GM23338 (cell line): ENCODE results near the gene INPP4A. TPM values are rescaled to one million over a fixed set of nuclear protein-coding genes. Genes with fewer than 3 reads are reported as not detected.

ENCODE experiments used
- ATAC-seq: fragments of 200-7000 bp; cut with Tn5 transposase; 3 replicates; pipeline ENCODE4 v1.9.1; 2020
- DNase-seq: peaks from one replicate; pipeline ENCODE4 v3.0.0-alpha.2; 2015; ENCODE audit warnings: low spot score
- H2AFZ ChIP-seq: fragments of 200-600 bp; sonication (generic); 2 replicates; pipeline ENCODE4 v1.8.0; 2016; ENCODE audit warnings: antibody characterized with exemption, mild to moderate bottlenecking, moderate library complexity
- H3F3A ChIP-seq: fragments of 200-600 bp; sonication (generic); replicated peaks from 2 replicates; pipeline ENCODE4 v1.8.0; 2017; ENCODE audit warnings: antibody characterized with exemption, mixed run types, low read depth
- H3K27ac ChIP-seq: fragments of 200-600 bp; sonication (generic); 2 replicates; pipeline ENCODE4 v1.6.1; 2016; ENCODE audit warnings: low read depth
- H3K27me3 ChIP-seq: fragments of 200-600 bp; sonication (generic); 2 replicates; pipeline ENCODE4 v1.8.0; 2016; ENCODE audit warnings: mild to moderate bottlenecking, mixed run types, moderate library complexity; ENCODE audit not compliant: insufficient read depth
- H3K36me3 ChIP-seq: fragments of 200-600 bp; sonication (generic); 2 replicates; pipeline ENCODE4 v1.8.0; 2016; ENCODE audit warnings: mild to moderate bottlenecking; ENCODE audit not compliant: insufficient read depth
- H3K4me1 ChIP-seq: fragments of 200-600 bp; sonication (generic); 2 replicates; pipeline ENCODE4 v1.8.0; 2016; ENCODE audit warnings: mild to moderate bottlenecking, moderate library complexity; ENCODE audit not compliant: insufficient read depth
- H3K4me2 ChIP-seq: fragments of 200-600 bp; sonication (generic); 2 replicates; pipeline ENCODE4 v1.7.1; 2017; ENCODE audit warnings: mixed run types
- H3K4me3 ChIP-seq: fragments of 200-600 bp; sonication (generic); 2 replicates; pipeline ENCODE4 v1.6.1; 2016; ENCODE audit warnings: mixed run types
- H3K79me2 ChIP-seq: fragments of 200-600 bp; sonication (generic); replicated peaks from 2 replicates; pipeline ENCODE4 v1.8.0; 2017; ENCODE audit warnings: mild to moderate bottlenecking; ENCODE audit not compliant: insufficient read depth
- H3K9me2 ChIP-seq: fragments of 200-600 bp; sonication (generic); 2 replicates; pipeline ENCODE4 v1.8.0; 2017; ENCODE audit not compliant: insufficient read depth
- H4K20me1 ChIP-seq: fragments of 200-600 bp; sonication (generic); replicated peaks from 2 replicates; pipeline ENCODE4 v1.8.0; 2017; ENCODE audit warnings: mild to moderate bottlenecking; ENCODE audit not compliant: insufficient read depth
- H3K27ac Mint-ChIP-seq: 2 replicates; pipeline ENCODE4 v1.8.0; 2020; ENCODE audit warnings: inconsistent platforms, mild to moderate bottlenecking, moderate library complexity, mixed read lengths
- H3K27me3 Mint-ChIP-seq: 3 replicates; pipeline ENCODE4 v1.8.0; 2022; ENCODE audit warnings: low read depth, mild to moderate bottlenecking, moderate library complexity, mixed read lengths, inconsistent platforms; ENCODE audit not compliant: insufficient read depth, poor library complexity
- H3K36me3 Mint-ChIP-seq: 3 replicates; pipeline ENCODE4 v1.8.0; 2021; ENCODE audit warnings: low read depth, mild to moderate bottlenecking, inconsistent platforms, moderate library complexity, mixed read lengths
- H3K4me1 Mint-ChIP-seq: 3 replicates; pipeline ENCODE4 v1.8.0; 2020; ENCODE audit warnings: mild to moderate bottlenecking, inconsistent platforms, mixed read lengths
- H3K4me3 Mint-ChIP-seq: 3 replicates; pipeline ENCODE4 v1.8.0; 2021; ENCODE audit warnings: moderate library complexity, mild to moderate bottlenecking, inconsistent platforms, mixed read lengths
- H3K9me3 Mint-ChIP-seq: 3 replicates; pipeline ENCODE4 v1.8.0; 2020; ENCODE audit warnings: moderate library complexity, mild to moderate bottlenecking, inconsistent platforms, mixed read lengths
- polyA plus RNA-seq: library from polyadenylated mRNA; unstranded; fragments of >200 nt; fragmentation: Nextera tagmentation; extraction: Ambion mirVana; gene quantifications from 2 replicates; pipeline ENCODE4 v1.2.1, GENCODE V29; 2016
- total RNA-seq: library from RNA; depleted of rRNA; stranded (reverse); fragments of >200 nt; shearing (Covaris generic); gene quantifications from 2 replicates; pipeline ENCODE4 v1.2.3, GENCODE V29; 2014
- TF ChIP-seq, protein P1 (sequence below): fragments of 250-450 bp; sonication (Bioruptor Pico); IDR thresholded peaks from 2 replicates; pipeline ENCODE4 v1.5.0; 2020; ENCODE audit warnings: mild to moderate bottlenecking, moderate library complexity
- TF ChIP-seq, protein P2 (sequence below): IDR thresholded peaks from one replicate; pipeline ENCODE4 v1.6.1; 2018; ENCODE audit warnings: antibody characterized with exemption; ENCODE audit not compliant: unreplicated experiment

The INPP4A gene
- total and polyA plus RNA-seq, 2 experiments from 2014 or later = 8.5 to 36.9 TPM

DNA sequence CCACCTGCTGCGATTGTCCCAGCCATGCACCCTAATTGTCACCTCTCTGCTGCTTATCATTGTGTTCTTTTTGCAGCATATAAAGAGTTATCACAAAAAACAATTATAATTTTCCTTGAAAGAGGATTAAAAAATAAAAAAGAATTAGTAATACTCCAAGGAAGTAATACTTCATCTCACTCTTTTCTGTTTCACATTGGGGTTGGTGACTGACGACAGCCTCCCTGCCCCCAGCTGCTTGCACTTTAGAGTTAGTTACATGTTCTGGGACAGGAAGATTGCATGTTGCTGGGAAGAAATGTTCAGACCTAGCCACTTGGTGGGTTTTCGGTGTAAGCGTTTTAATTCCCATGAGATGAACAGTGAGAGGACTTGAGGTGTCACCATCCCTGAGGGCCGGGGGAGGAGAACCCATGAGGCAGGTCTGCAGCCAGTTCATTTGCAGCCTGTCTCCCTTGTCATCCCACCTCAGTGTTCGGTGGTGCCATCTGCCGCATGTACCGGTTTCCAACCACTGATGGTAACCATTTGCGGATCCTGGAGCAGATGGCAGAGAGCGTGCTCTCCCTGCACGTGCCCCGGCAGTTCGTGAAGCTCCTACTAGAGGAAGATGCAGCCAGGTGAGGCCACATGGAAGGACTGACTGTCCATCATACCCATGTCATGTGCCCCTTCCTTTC, 94.5 kb downstream of the INPP4A start:
- no peak overlapping the region for H3K4me2 ChIP-seq
- no peak overlapping the region for H2AFZ ChIP-seq
- no peaks in the 10 kb centered on the region for H3K79me2 ChIP-seq
- peaks cover 39% of the 10 kb centered on the region for H3K36me3 Mint-ChIP-seq
- H3K4me1 Mint-ChIP-seq = no peaks in the 10 kb centered on the region
- no peaks in the 10 kb centered on the region for H3F3A ChIP-seq
- TF ChIP-seq, protein P1, sequence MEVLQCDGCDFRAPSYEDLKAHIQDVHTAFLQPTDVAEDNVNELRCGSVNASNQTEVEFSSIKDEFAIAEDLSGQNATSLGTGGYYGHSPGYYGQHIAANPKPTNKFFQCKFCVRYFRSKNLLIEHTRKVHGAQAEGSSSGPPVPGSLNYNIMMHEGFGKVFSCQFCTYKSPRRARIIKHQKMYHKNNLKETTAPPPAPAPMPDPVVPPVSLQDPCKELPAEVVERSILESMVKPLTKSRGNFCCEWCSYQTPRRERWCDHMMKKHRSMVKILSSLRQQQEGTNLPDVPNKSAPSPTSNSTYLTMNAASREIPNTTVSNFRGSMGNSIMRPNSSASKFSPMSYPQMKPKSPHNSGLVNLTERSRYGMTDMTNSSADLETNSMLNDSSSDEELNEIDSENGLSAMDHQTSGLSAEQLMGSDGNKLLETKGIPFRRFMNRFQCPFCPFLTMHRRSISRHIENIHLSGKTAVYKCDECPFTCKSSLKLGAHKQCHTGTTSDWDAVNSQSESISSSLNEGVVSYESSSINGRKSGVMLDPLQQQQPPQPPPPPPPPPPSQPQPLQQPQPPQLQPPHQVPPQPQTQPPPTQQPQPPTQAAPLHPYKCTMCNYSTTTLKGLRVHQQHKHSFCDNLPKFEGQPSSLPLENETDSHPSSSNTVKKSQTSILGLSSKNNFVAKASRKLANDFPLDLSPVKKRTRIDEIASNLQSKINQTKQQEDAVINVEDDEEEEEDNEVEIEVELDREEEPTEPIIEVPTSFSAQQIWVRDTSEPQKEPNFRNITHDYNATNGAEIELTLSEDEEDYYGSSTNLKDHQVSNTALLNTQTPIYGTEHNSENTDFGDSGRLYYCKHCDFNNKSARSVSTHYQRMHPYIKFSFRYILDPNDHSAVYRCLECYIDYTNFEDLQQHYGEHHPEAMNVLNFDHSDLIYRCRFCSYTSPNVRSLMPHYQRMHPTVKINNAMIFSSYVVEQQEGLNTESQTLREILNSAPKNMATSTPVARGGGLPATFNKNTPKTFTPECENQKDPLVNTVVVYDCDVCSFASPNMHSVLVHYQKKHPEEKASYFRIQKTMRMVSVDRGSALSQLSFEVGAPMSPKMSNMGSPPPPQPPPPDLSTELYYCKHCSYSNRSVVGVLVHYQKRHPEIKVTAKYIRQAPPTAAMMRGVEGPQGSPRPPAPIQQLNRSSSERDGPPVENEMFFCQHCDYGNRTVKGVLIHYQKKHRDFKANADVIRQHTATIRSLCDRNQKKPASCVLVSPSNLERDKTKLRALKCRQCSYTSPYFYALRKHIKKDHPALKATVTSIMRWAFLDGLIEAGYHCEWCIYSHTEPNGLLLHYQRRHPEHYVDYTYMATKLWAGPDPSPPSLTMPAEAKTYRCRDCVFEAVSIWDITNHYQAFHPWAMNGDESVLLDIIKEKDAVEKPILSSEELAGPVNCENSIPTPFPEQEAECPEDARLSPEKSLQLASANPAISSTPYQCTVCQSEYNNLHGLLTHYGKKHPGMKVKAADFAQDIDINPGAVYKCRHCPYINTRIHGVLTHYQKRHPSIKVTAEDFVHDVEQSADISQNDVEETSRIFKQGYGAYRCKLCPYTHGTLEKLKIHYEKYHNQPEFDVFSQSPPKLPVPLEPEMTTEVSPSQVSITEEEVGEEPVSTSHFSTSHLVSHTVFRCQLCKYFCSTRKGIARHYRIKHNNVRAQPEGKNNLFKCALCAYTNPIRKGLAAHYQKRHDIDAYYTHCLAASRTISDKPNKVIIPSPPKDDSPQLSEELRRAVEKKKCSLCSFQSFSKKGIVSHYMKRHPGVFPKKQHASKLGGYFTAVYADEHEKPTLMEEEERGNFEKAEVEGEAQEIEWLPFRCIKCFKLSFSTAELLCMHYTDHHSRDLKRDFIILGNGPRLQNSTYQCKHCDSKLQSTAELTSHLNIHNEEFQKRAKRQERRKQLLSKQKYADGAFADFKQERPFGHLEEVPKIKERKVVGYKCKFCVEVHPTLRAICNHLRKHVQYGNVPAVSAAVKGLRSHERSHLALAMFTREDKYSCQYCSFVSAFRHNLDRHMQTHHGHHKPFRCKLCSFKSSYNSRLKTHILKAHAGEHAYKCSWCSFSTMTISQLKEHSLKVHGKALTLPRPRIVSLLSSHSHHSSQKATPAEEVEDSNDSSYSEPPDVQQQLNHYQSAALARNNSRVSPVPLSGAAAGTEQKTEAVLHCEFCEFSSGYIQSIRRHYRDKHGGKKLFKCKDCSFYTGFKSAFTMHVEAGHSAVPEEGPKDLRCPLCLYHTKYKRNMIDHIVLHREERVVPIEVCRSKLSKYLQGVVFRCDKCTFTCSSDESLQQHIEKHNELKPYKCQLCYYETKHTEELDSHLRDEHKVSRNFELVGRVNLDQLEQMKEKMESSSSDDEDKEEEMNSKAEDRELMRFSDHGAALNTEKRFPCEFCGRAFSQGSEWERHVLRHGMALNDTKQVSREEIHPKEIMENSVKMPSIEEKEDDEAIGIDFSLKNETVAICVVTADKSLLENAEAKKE (CRISPR knock-in tag) = no peak
- no peaks in the 10 kb centered on the region for H3K4me1 ChIP-seq
- peaks cover 5% of the 10 kb centered on the region; the same call in 1 of the 2 replicates for H3K36me3 ChIP-seq
- H3K27ac Mint-ChIP-seq = no peak overlapping the region
- H3K27me3 Mint-ChIP-seq = peaks cover 7% of the 10 kb centered on the region
- no peaks in the 10 kb centered on the region for H3K9me2 ChIP-seq
- H3K9me3 Mint-ChIP-seq = no peaks in the 10 kb centered on the region
- no peak overlapping the region for H3K27ac ChIP-seq
- no peak for ATAC-seq
- H3K4me3 ChIP-seq = no peak overlapping the region
- H3K4me3 Mint-ChIP-seq = no peak overlapping the region
- no peak for DNase-seq
- no peaks in the 10 kb centered on the region for H3K27me3 ChIP-seq
- H4K20me1 ChIP-seq = no peaks in the 10 kb centered on the region; the same call in 1 of the 2 replicates

- H3K27ac Mint-ChIP-seq = no peak overlapping the region
- H3K9me3 Mint-ChIP-seq = no peaks in the 10 kb centered on the region
- peaks cover 5% of the 10 kb centered on the region; the same call in 1 of the 2 replicates for H3K36me3 ChIP-seq
- H3K79me2 ChIP-seq = no peaks in the 10 kb centered on the region
- peaks cover 7% of the 10 kb centered on the region for H3K27me3 Mint-ChIP-seq
- no peak overlapping the region for H3K4me3 Mint-ChIP-seq
- no peaks in the 10 kb centered on the region for H3K27me3 ChIP-seq
- ATAC-seq = no peak
- peaks cover 50% of the 10 kb centered on the region for H3K36me3 Mint-ChIP-seq
- H3K4me2 ChIP-seq = no peak overlapping the region
- no peaks in the 10 kb centered on the region for H3K9me2 ChIP-seq
- no peaks in the 10 kb centered on the region for H3F3A ChIP-seq
- no peaks in the 10 kb centered on the region; the same call in 2 of the 3 replicates for H3K4me1 Mint-ChIP-seq
- H3K4me3 ChIP-seq = no peak overlapping the region
- no peaks in the 10 kb centered on the region for H3K4me1 ChIP-seq
- no peak for DNase-seq
- H3K27ac ChIP-seq = no peak overlapping the region
- H2AFZ ChIP-seq = no peak overlapping the region
- H4K20me1 ChIP-seq = no peaks in the 10 kb centered on the region
- TF ChIP-seq, protein P2, sequence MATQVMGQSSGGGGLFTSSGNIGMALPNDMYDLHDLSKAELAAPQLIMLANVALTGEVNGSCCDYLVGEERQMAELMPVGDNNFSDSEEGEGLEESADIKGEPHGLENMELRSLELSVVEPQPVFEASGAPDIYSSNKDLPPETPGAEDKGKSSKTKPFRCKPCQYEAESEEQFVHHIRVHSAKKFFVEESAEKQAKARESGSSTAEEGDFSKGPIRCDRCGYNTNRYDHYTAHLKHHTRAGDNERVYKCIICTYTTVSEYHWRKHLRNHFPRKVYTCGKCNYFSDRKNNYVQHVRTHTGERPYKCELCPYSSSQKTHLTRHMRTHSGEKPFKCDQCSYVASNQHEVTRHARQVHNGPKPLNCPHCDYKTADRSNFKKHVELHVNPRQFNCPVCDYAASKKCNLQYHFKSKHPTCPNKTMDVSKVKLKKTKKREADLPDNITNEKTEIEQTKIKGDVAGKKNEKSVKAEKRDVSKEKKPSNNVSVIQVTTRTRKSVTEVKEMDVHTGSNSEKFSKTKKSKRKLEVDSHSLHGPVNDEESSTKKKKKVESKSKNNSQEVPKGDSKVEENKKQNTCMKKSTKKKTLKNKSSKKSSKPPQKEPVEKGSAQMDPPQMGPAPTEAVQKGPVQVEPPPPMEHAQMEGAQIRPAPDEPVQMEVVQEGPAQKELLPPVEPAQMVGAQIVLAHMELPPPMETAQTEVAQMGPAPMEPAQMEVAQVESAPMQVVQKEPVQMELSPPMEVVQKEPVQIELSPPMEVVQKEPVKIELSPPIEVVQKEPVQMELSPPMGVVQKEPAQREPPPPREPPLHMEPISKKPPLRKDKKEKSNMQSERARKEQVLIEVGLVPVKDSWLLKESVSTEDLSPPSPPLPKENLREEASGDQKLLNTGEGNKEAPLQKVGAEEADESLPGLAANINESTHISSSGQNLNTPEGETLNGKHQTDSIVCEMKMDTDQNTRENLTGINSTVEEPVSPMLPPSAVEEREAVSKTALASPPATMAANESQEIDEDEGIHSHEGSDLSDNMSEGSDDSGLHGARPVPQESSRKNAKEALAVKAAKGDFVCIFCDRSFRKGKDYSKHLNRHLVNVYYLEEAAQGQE = no peak
These were observed 95.9 kb downstream of the INPP4A start for GRCh38 chr2:98540536-98540935.
